ENCODE measurements around the gene LSM7.
A peak's percentile ranks its signal among the peaks of the same experiment; 100 is the strongest.

Gene LSM7

DNA sequence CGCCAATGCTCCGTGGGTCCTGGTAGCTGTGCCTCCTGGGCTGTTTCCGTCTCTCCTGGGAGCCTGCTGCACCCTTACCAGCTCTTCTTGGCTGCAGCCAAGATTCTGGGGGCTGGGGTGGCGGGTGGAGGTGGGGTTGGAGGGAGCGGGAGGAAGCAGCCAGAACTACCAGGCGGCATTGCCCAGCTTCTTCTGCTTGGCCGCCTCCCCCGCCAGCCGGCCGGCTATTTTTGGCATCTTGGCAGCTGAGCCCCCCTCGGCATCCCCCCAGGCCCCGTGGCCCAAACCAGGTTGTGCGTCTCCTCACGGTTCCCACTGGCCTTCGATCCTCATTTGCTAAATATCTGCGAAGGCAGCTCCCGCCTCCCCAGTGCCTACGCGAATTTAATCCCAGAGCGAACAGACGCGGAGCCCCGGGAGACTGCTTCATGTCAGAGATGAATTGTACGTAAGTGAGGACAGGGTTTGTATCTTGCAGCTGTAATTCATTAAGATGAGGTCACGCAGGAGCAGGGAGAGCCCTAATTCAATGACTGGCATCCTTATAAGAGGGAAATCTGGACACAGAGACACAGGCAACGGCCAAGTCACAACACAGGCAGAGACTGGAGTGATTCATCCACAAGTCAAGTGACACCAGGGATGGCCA is 33.6 kb downstream of the LSM7 start:
- no peak overlapping the region for H3K4me3 ChIP-seq (ENCODE audit: low read depth, low read length)
- TF ChIP-seq, protein P1, sequence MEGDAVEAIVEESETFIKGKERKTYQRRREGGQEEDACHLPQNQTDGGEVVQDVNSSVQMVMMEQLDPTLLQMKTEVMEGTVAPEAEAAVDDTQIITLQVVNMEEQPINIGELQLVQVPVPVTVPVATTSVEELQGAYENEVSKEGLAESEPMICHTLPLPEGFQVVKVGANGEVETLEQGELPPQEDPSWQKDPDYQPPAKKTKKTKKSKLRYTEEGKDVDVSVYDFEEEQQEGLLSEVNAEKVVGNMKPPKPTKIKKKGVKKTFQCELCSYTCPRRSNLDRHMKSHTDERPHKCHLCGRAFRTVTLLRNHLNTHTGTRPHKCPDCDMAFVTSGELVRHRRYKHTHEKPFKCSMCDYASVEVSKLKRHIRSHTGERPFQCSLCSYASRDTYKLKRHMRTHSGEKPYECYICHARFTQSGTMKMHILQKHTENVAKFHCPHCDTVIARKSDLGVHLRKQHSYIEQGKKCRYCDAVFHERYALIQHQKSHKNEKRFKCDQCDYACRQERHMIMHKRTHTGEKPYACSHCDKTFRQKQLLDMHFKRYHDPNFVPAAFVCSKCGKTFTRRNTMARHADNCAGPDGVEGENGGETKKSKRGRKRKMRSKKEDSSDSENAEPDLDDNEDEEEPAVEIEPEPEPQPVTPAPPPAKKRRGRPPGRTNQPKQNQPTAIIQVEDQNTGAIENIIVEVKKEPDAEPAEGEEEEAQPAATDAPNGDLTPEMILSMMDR (IDR thresholded peaks at IDR 0.05; ENCODE audit: control insufficient read depth, extremely low read depth, insufficient read depth) = no peak
- no peak for DNase-seq (ENCODE audit: low read depth)

DNA sequence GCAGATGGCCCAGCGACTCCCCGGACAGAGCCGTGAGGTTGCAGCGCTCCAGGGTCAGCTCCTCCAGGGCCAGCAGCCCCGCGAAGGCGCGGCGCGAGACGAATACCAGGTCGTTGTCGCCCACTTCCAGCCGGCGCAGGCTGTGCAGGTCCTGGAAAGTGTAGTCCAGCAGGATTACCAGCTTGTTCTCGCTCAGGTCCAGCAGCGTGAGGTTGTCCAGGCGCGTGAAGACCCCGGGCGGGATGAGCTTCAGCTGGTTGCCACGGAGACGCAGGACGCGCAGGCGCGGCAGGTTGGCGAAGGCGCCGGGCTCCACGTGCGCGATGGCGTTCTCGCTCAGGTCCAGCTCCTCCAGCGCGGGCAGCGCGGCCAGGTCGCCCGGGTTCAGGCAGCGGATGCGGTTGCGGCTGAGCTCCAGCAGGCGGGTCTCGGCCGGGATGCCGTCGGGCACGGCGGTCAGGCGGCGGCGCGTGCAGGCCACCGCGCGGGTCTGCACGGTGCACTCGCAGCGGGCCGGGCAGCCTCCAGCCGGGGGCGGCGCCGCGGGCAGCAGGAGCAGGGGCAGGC is 37.1 kb downstream of the LSM7 start:
- TF ChIP-seq, protein P1 (IDR thresholded peaks at IDR 0.05; ENCODE audit: control insufficient read depth, extremely low read depth, insufficient read depth) = no peak
- H3K4me3 ChIP-seq (ENCODE audit: low read depth, low read length) = 0 out of 2 replicates have a peak overlapping the region, but pooled peaks have one; percentile 7
- DNase-seq (ENCODE audit: low read depth) = no peak

DNA sequence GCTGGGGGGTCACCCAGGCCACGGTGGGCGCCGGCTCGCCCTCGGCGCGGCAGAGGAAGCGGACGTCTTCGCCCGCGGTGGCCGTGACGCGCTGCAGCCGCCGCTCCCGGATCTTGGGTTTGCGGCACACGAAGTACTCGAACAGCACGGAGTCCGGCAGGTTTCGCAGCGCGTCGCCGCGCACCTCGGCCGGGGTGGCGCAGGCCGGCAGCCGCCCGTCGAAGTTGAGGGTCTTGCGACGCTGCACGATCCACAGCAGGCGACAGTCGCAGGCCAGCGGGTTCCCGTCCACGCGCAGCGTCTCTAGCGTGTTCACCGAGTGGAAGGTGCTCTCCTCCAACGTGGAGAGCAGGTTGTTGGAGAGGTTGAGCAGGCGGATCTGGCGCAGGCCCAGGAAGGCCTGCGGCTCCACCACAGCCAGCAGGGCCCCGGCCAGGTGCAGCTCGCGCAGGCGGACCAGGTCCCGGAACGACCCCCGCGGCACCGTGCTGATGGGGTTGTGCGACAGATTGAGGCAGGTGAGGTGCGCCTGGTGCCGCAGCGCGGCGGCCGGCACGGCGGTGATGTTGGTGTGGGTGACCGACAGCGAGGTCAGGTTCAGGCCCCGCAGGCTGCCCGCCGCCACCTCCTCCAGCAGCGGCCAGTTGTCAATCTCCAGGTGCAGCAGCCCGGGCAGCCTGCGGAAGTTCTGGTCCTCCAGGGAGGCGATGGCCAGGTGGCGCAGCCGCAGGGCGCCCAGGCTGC is 37.8 kb downstream of the LSM7 start:
- TF ChIP-seq, protein P1 (IDR thresholded peaks at IDR 0.05; ENCODE audit: control insufficient read depth, extremely low read depth, insufficient read depth) = no peak
- no peak overlapping the region for H3K4me3 ChIP-seq (ENCODE audit: low read depth, low read length)
- DNase-seq (ENCODE audit: low read depth) = no peak

DNA sequence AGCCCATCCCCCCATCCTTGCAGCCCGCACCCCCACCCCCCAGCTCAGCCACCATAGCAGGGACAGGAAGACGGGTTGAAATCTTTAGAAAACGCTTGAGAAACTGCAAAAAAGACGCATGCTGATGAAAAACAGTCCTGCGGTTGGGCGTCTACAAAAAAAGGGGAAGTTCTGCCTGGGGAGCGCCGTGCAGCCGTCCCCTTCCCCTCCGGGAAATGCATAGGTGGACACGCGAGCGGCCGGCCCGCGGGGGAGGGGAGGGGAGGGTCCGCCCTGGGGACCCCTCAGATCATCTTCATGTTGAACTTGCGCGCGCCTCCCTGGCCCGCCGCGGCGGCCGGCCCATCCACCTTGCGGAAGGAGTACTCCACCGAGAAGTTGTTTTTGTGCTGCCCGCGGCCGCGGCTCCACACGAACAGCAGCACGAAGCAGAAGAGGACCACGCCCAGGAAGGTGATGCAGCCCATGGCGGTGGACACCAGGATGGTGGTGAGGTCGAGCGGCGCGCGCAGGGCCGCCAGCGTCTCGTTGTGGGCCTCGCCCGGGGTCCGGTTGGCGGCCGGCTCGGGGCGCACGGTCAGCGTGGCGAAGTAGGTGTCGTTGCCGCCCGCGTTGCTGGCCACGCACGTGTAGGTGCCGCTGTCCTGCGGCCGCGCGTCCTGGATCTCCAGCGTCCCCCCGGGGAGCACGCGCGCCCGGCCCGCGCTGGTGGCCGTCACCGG is 38.5 kb downstream of the LSM7 start:
- no peak for DNase-seq (ENCODE audit: low read depth)
- H3K4me3 ChIP-seq (ENCODE audit: low read depth, low read length) = no peak overlapping the region
- TF ChIP-seq, protein P1 (IDR thresholded peaks at IDR 0.05; ENCODE audit: control insufficient read depth, extremely low read depth, insufficient read depth) = no peak

DNA sequence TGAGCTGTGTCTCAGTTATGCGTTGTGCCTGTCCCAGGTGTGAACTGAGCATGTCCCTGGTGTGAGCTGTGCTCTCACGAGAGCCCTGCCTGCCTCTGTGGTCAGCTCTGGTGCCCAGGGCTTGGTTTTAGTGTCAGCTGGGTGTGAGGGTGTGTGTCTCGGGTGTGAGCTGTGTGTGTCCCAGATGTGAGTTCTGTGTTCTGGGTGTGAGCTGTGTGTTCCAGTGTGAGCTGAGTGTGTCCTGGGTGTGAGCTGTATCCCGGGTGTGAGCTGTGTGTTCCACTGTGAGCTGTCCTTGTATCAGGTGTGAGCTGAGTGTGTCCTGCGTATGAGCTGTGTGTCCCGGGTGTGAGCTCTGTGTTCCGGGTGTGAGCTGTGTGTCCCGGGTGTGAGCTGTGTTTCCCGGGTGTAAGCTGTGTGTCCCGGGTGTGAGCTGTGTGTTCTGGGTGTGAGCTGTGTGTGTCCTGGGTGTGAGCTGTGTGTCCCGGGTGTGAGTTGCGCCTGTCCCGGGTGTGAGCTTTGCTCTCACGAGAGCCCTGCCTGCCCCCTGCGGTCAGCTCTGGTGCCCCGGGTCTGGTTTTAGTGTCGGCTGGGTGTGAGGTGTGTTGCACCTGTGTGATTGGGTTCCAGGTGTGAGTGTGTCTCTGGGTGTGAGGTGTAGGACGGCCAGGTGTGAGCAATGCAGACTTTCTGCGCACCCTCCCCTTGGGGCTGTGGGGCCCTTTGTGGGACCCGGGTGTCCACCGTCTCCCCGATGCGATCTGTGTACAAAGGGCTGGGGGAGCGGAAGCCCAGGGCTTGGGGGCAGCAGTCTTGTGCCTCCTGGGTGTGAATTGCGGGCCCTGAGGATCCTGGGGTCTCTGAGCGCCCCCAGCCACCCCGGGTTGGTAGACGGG is 39.3 kb downstream of the LSM7 start:
- TF ChIP-seq, protein P1 (IDR thresholded peaks at IDR 0.05; ENCODE audit: control insufficient read depth, extremely low read depth, insufficient read depth) = no peak
- no peak overlapping the region for H3K4me3 ChIP-seq (ENCODE audit: low read depth, low read length)
- no peak for DNase-seq (ENCODE audit: low read depth)

DNA sequence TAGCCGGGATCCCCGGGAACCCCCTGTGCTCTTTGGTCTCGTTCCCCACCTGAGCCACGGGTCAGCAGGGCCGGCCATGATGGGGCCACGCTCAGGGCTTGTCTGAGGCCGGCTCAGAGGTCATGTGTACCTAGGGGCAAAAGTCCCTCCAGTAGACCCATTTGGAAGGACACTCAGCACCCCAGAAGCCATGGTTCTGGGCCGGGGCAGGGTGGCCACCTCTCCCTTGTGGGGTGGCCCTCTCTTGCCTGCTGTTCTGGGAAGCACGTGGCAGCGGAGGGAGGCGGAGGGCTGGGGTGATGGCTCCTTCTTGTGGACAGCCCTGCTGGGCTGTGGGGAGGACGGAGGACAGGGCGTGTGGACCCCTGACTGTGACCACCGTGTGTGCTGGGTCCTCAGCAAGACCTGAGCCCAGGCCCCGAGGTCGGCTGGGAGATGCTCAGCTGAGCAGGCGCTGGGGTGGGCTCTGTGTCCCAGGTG is 40.0 kb downstream of the LSM7 start:
- no peak overlapping the region for H3K4me3 ChIP-seq (ENCODE audit: low read depth, low read length)
- TF ChIP-seq, protein P1 (IDR thresholded peaks at IDR 0.05; ENCODE audit: control insufficient read depth, extremely low read depth, insufficient read depth) = no peak
- DNase-seq (ENCODE audit: low read depth) = no peak
